SK-N-SH (cell line): ENCODE data around the gene BBLN.

ENCODE experiments used
- CHD2 ChIP-seq: fragments of 150-350 bp; IDR thresholded peaks from 2 replicates; pipeline ENCODE4 v1.6.1; 2018; ENCODE audit warnings: low read length; ENCODE audit not compliant: partially characterized antibody
- EP300 ChIP-seq, 2 experiments: IDR thresholded peaks; 2 replicates each; pipeline versions ENCODE4 v1.4.0 to v1.6.1; 2012; ENCODE audit warnings: borderline replicate concordance in 1 of 2, low read depth in 1 of 2, low read length in 1 of 2
- JUND ChIP-seq: IDR thresholded peaks from 2 replicates; pipeline ENCODE4 v1.4.0; 2012
- MXI1 ChIP-seq: IDR thresholded peaks from 2 replicates; pipeline ENCODE4 v1.6.1; 2012; ENCODE audit warnings: mild to moderate bottlenecking, low read depth, low read length, improper control_type of control experiment
- POLR2AphosphoS5 ChIP-seq: IDR thresholded peaks from 2 replicates; pipeline ENCODE4 v1.6.1; 2012; ENCODE audit warnings: low read depth, low read length
- RAD21 ChIP-seq: IDR thresholded peaks from 2 replicates; pipeline ENCODE4 v1.6.1; 2012; ENCODE audit warnings: mild to moderate bottlenecking, low read length
- RFX5 ChIP-seq: IDR thresholded peaks from 2 replicates; pipeline ENCODE4 v1.6.1; 2012; ENCODE audit warnings: mild to moderate bottlenecking, improper control_type of control experiment, low read length
- YY1 ChIP-seq: IDR thresholded peaks from 2 replicates; pipeline ENCODE4 v1.4.0; 2012; ENCODE audit warnings: low read depth, mild to moderate bottlenecking
- TF ChIP-seq, protein P1 (sequence below): fragments of 200-600 bp; sonication (generic); IDR thresholded peaks from 2 replicates; pipeline ENCODE4 v1.6.1; 2017; ENCODE audit warnings: antibody characterized with exemption, mild to moderate bottlenecking, moderate library complexity
- TF ChIP-seq, protein P2 (sequence below): IDR thresholded peaks from 2 replicates; pipeline ENCODE4 v1.4.0; 2012; ENCODE audit warnings: low read depth, borderline replicate concordance

GRCh38 chr9:128150594-128151308 lies 9.3 kb upstream of the BBLN start:
- no peak for TF ChIP-seq RFX5
- no peak for TF ChIP-seq JUND
- TF ChIP-seq, protein P1, sequence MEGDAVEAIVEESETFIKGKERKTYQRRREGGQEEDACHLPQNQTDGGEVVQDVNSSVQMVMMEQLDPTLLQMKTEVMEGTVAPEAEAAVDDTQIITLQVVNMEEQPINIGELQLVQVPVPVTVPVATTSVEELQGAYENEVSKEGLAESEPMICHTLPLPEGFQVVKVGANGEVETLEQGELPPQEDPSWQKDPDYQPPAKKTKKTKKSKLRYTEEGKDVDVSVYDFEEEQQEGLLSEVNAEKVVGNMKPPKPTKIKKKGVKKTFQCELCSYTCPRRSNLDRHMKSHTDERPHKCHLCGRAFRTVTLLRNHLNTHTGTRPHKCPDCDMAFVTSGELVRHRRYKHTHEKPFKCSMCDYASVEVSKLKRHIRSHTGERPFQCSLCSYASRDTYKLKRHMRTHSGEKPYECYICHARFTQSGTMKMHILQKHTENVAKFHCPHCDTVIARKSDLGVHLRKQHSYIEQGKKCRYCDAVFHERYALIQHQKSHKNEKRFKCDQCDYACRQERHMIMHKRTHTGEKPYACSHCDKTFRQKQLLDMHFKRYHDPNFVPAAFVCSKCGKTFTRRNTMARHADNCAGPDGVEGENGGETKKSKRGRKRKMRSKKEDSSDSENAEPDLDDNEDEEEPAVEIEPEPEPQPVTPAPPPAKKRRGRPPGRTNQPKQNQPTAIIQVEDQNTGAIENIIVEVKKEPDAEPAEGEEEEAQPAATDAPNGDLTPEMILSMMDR = peak; percentile 44
- no peak for TF ChIP-seq POLR2AphosphoS5
- no peak for TF ChIP-seq RAD21
- no peak for TF ChIP-seq MXI1
- no peak for TF ChIP-seq CHD2
- TF ChIP-seq, protein P2, sequence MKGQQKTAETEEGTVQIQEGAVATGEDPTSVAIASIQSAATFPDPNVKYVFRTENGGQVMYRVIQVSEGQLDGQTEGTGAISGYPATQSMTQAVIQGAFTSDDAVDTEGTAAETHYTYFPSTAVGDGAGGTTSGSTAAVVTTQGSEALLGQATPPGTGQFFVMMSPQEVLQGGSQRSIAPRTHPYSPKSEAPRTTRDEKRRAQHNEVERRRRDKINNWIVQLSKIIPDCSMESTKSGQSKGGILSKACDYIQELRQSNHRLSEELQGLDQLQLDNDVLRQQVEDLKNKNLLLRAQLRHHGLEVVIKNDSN = no peak
- TF ChIP-seq EP300 (IDR thresholded peaks at IDR 0.05; ENCODE audit: borderline replicate concordance in 1 of 2, low read depth in 1 of 2, low read length in 1 of 2) = no peak
- TF ChIP-seq YY1 = no peak
